Neural cell (in vitro differentiated cells): Measurements from ENCODE around the gene TRAPPC6A. TPM values are rescaled to one million over a fixed set of nuclear protein-coding genes. Genes with fewer than 3 reads are reported as not detected.

ENCODE experiments used
- H2AFZ ChIP-seq: fragments of 200-600, 300-800 bp; sonication (generic), shearing (Covaris generic); 2 replicates; pipeline ENCODE4 v1.6.0; 2014; ENCODE audit warnings: low read depth, mild to moderate bottlenecking, antibody characterized with exemption, low read length, moderate library complexity
- H3F3A ChIP-seq: fragments of 200-600 bp; shearing (Covaris generic); 2 replicates; pipeline ENCODE4 v1.6.1; 2016; ENCODE audit warnings: mild to moderate bottlenecking, moderate library complexity, mixed read lengths, antibody characterized with exemption, low read length; ENCODE audit not compliant: insufficient read depth, poor library complexity, severe bottlenecking
- H3K27ac ChIP-seq: fragments of 200-600, 300-800 bp; sonication (generic), shearing (Covaris generic); 2 replicates; pipeline ENCODE4 v1.5.1; 2014; ENCODE audit warnings: mild to moderate bottlenecking, low read length, moderate library complexity
- H3K27me3 ChIP-seq: fragments of 300-800, 200-600 bp; sonication (generic), shearing (Covaris generic); 2 replicates; pipeline ENCODE4 v1.6.0; 2014; ENCODE audit warnings: mild to moderate bottlenecking, low read depth, low read length, moderate library complexity; ENCODE audit not compliant: insufficient read depth
- H3K36me3 ChIP-seq: fragments of 300-800, 200-600 bp; sonication (generic), shearing (Covaris generic); 2 replicates; pipeline ENCODE4 v1.5.1; 2014; ENCODE audit warnings: mild to moderate bottlenecking, antibody characterized with exemption, low read length, moderate library complexity; ENCODE audit not compliant: insufficient read depth
- H3K4me2 ChIP-seq: fragments of 300-800, 200-600 bp; sonication (generic), shearing (Covaris generic); 2 replicates; pipeline ENCODE4 v1.6.0; 2014; ENCODE audit warnings: mild to moderate bottlenecking, low read length
- H3K4me3 ChIP-seq: fragments of 300-800, 200-600 bp; sonication (generic), shearing (Covaris generic); 2 replicates; pipeline ENCODE4 v1.5.1; 2014; ENCODE audit warnings: mild to moderate bottlenecking, low read length, moderate library complexity
- H3K79me2 ChIP-seq: fragments of 200-600 bp; shearing (Covaris generic); replicated peaks from 2 replicates; pipeline ENCODE4 v1.6.0; 2014; ENCODE audit warnings: mild to moderate bottlenecking, low read length, moderate library complexity; ENCODE audit not compliant: insufficient read depth
- H3K9ac ChIP-seq: fragments of 300-800, 200-600 bp; sonication (generic), shearing (Covaris generic); 2 replicates; pipeline ENCODE4 v1.6.1; 2016; ENCODE audit warnings: mild to moderate bottlenecking, low read length, mixed read lengths
- H3K9me2 ChIP-seq: fragments of 200-600 bp; shearing (Covaris generic); 2 replicates; pipeline ENCODE4 v1.6.1; 2016; ENCODE audit warnings: mild to moderate bottlenecking, low read length, mixed read lengths; ENCODE audit not compliant: insufficient read depth
- H3K9me3 ChIP-seq: fragments of 200-600, 300-800 bp; sonication (generic), shearing (Covaris generic); 2 replicates; pipeline ENCODE4 v1.6.1; 2016; ENCODE audit warnings: mild to moderate bottlenecking, mixed run types, low read length, moderate library complexity, mixed read lengths
- H4K20me1 ChIP-seq: fragments of 200-600 bp; shearing (Covaris generic); 2 replicates; pipeline ENCODE4 v1.6.1; 2016; ENCODE audit warnings: mild to moderate bottlenecking, mixed run types; ENCODE audit not compliant: insufficient read depth
- EP300 ChIP-seq: fragments of 450-650 bp; conservative IDR thresholded peaks from 2 replicates; pipeline ENCODE4 v1.6.1; 2014; ENCODE audit warnings: antibody characterized with exemption, mild to moderate bottlenecking, moderate library complexity; ENCODE audit not compliant: poor library complexity, severe bottlenecking
- EZH2 ChIP-seq: fragments of 200-600, 300-800 bp; shearing (Covaris generic), sonication (generic); IDR thresholded peaks from 2 replicates; pipeline ENCODE4 v1.6.1; 2014; ENCODE audit warnings: antibody characterized with exemption, low read length, borderline replicate concordance, mild to moderate bottlenecking; ENCODE audit not compliant: insufficient read depth, poor library complexity, severe bottlenecking
- MXI1 ChIP-seq: fragments of 450-650 bp; conservative IDR thresholded peaks from 2 replicates; pipeline ENCODE4 v1.6.1; 2014; ENCODE audit warnings: antibody characterized with exemption, mild to moderate bottlenecking; ENCODE audit not compliant: poor library complexity, severe bottlenecking
- POLR2AphosphoS5 ChIP-seq: IDR thresholded peaks from 2 replicates; pipeline ENCODE4 v1.6.1; 2012
- RAD21 ChIP-seq: fragments of 450-650 bp; conservative IDR thresholded peaks from 2 replicates; pipeline ENCODE4 v1.6.1; 2014; ENCODE audit warnings: antibody characterized with exemption, mild to moderate bottlenecking, moderate library complexity
- REST ChIP-seq: IDR thresholded peaks from 2 replicates; pipeline ENCODE4 v1.6.1; 2012; ENCODE audit warnings: borderline replicate concordance
- SMC3 ChIP-seq: fragments of 450-650 bp; conservative IDR thresholded peaks from 2 replicates; pipeline ENCODE4 v1.6.1; 2014; ENCODE audit warnings: antibody characterized with exemption, mild to moderate bottlenecking, moderate library complexity; ENCODE audit not compliant: poor library complexity
- TAF1 ChIP-seq: IDR thresholded peaks from 2 replicates; pipeline ENCODE4 v1.6.1; 2012; ENCODE audit warnings: low read depth
- polyA plus RNA-seq: library from polyadenylated mRNA; depleted of rRNA; stranded (reverse); fragments of >200 nt; gene quantifications from 2 replicates; pipeline ENCODE4 v1.2.3, GENCODE V29; 2014
- TF ChIP-seq, protein P1 (sequence below): fragments of 450-650 bp; IDR thresholded peaks from 2 replicates; pipeline ENCODE4 v1.5.1; 2014; ENCODE audit warnings: antibody characterized with exemption, mild to moderate bottlenecking, moderate library complexity; ENCODE audit not compliant: poor library complexity, severe bottlenecking

Gene TRAPPC6A
- polyA plus RNA-seq, 1 donor from 2014 or later, result 48.5 TPM

DNA sequence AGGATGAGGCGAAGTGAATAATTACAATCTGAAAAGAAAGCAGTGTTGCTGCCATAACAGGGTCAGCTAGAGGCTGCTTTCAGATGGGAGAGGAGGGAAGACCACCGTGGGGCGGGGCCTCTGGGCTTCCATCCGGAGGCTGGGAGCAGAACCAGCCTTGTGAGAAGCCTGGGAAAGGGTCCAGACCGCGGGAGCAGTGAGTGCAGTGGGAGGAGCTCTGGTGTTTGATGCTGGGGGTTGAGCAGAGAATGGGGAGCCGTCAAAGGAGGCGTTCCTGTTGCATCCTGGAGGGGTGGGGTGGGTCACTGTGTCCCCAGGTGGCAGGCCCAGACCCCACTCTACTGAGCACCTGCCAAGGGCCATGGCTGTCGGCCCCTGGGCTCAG is 35.3 kb downstream of the TRAPPC6A start:
- Histone ChIP-seq H3K36me3 (no peaks in the 10 kb centered on the region), H4K20me1 (no peaks in the 10 kb centered on the region), H3K4me3 (no peak overlapping the region), H3K9me2 (no peaks in the 10 kb centered on the region), H3K4me2 (no peak overlapping the region), H3K27ac (no peak overlapping the region), H3K79me2 (no peaks in the 10 kb centered on the region), H3K27me3 (no peaks in the 10 kb centered on the region), H3K9ac (no peak overlapping the region), H3K9me3 (no peaks in the 10 kb centered on the region), H3F3A (no peaks in the 10 kb centered on the region), H2AFZ (no peak overlapping the region)
- no peak for TF ChIP-seq EP300
- no peak for TF ChIP-seq REST
- TF ChIP-seq RAD21, result no peak
- TF ChIP-seq TAF1, result no peak
- TF ChIP-seq, protein P1, sequence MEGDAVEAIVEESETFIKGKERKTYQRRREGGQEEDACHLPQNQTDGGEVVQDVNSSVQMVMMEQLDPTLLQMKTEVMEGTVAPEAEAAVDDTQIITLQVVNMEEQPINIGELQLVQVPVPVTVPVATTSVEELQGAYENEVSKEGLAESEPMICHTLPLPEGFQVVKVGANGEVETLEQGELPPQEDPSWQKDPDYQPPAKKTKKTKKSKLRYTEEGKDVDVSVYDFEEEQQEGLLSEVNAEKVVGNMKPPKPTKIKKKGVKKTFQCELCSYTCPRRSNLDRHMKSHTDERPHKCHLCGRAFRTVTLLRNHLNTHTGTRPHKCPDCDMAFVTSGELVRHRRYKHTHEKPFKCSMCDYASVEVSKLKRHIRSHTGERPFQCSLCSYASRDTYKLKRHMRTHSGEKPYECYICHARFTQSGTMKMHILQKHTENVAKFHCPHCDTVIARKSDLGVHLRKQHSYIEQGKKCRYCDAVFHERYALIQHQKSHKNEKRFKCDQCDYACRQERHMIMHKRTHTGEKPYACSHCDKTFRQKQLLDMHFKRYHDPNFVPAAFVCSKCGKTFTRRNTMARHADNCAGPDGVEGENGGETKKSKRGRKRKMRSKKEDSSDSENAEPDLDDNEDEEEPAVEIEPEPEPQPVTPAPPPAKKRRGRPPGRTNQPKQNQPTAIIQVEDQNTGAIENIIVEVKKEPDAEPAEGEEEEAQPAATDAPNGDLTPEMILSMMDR, result no peak
- no peak for TF ChIP-seq EZH2
- TF ChIP-seq SMC3, result no peak
- TF ChIP-seq POLR2AphosphoS5, result no peak
- TF ChIP-seq MXI1, result no peak

DNA sequence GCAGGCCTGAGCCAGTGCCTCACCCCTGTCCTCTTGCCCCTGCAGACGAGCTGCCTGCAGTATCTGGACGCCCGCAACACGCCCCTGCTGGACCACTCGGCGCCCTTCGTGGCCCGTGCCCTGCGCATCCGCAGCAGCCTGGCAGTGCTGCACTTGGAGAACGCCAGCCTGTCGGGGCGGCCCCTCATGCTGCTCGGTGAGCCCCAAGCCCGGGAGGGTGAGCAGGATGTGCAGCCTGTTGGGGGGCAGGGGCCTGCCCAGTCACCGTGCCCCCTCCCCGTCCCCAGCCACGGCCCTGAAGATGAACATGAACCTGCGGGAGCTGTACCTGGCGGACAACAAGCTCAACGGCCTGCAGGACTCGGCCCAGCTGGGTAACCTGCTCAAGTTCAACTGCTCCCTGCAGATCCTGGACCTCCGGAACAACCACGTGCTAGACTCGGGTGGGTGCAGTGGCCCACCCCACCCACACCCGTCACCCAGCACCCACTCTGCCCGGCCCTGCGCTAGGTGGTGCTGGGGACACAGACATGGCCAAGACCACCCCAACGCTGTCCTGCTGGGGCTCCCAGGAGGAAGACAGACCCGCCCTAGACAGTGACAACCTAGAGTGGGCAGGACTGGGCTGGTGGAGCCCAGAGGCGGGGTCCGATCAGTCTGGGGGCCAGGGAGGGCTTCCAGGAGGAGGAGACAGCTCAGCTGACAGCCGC is 35.9 kb downstream of the TRAPPC6A start:
- Histone ChIP-seq H3K36me3 (no peaks in the 10 kb centered on the region), H3K27me3 (no peaks in the 10 kb centered on the region), H4K20me1 (no peaks in the 10 kb centered on the region), H3F3A (no peaks in the 10 kb centered on the region), H3K27ac (no peak overlapping the region), H3K79me2 (no peaks in the 10 kb centered on the region), H3K4me2 (no peak overlapping the region), H3K9ac (no peak overlapping the region), H3K9me3 (no peaks in the 10 kb centered on the region), H2AFZ (no peak overlapping the region), H3K4me3 (no peak overlapping the region), H3K9me2 (no peaks in the 10 kb centered on the region)
- TF ChIP-seq REST (no peak), POLR2AphosphoS5 (no peak), TAF1 (no peak), SMC3 (no peak), RAD21 (no peak)
- TF ChIP-seq, protein P1, result no peak
